KMS-11 (cell line): ENCODE data around the gene ZNF10.

Experiments
- H2AFZ ChIP-seq: fragments of 200-600 bp; sonication (generic); 2 replicates; pipeline ENCODE4 v1.6.1; 2016; ENCODE audit warnings: antibody characterized with exemption, mixed run types, low read depth
- H3K27ac ChIP-seq: fragments of 200-600 bp; sonication (generic); 2 replicates; pipeline ENCODE4 v1.6.1; 2016; ENCODE audit warnings: mild to moderate bottlenecking, mixed run types
- H3K27me3 ChIP-seq: fragments of 200-600 bp; sonication (generic); 2 replicates; pipeline ENCODE4 v1.6.1; 2017; ENCODE audit warnings: mild to moderate bottlenecking, low read depth, mixed run types, moderate library complexity; ENCODE audit not compliant: insufficient read depth
- H3K36me3 ChIP-seq: fragments of 200-600 bp; sonication (generic); 2 replicates; pipeline ENCODE4 v1.6.1; 2017; ENCODE audit warnings: mild to moderate bottlenecking, mixed run types; ENCODE audit not compliant: insufficient read depth
- H3K4me1 ChIP-seq: fragments of 200-600 bp; sonication (generic); 2 replicates; pipeline ENCODE4 v1.6.1; 2016; ENCODE audit warnings: mild to moderate bottlenecking, low read depth, mixed run types; ENCODE audit not compliant: poor library complexity, severe bottlenecking
- H3K4me2 ChIP-seq: fragments of 200-600 bp; sonication (generic); 2 replicates; pipeline ENCODE4 v1.7.0; 2016; ENCODE audit warnings: mild to moderate bottlenecking, mixed run types
- H3K4me3 ChIP-seq: fragments of 200-600 bp; sonication (generic); IDR thresholded peaks from 2 replicates; pipeline ENCODE4 v1.6.1; 2017; ENCODE audit warnings: low read depth, low read length, mixed read lengths; ENCODE audit not compliant: insufficient read depth
- H3K79me2 ChIP-seq: fragments of 200-600 bp; sonication (generic); 2 replicates; pipeline ENCODE4 v1.6.1; 2016; ENCODE audit warnings: low read depth, mixed run types; ENCODE audit not compliant: insufficient read depth
- H3K9ac ChIP-seq: fragments of 200-600 bp; sonication (generic); 2 replicates; pipeline ENCODE4 v1.6.1; 2016; ENCODE audit warnings: mild to moderate bottlenecking, mixed run types
- H4K20me1 ChIP-seq: fragments of 200-600 bp; sonication (generic); 2 replicates; pipeline ENCODE4 v1.6.1; 2016; ENCODE audit warnings: mild to moderate bottlenecking, mixed run types; ENCODE audit not compliant: insufficient read depth
- CTCF ChIP-seq: fragments of 200-600 bp; sonication (generic); conservative IDR thresholded peaks from 2 replicates; pipeline ENCODE4 v1.6.1; 2017; ENCODE audit warnings: low read depth, mild to moderate bottlenecking, antibody characterized with exemption, low read length, moderate library complexity, mixed read lengths

Gene ZNF10

GRCh38 chr12:133124674-133125073, 5.8 kb upstream of the ZNF10 start:
- H3K27me3 ChIP-seq = no peaks in the 10 kb centered on the region
- H3K27ac ChIP-seq = no peak overlapping the region
- H3K4me2 ChIP-seq = no peak overlapping the region
- no peaks in the 10 kb centered on the region for H3K79me2 ChIP-seq
- no peak overlapping the region for H2AFZ ChIP-seq
- no peaks in the 10 kb centered on the region for H3K36me3 ChIP-seq
- H3K4me1 ChIP-seq = no peaks in the 10 kb centered on the region
- no peak overlapping the region for H3K9ac ChIP-seq
- no peaks in the 10 kb centered on the region for H4K20me1 ChIP-seq
- TF ChIP-seq CTCF = no peak
- no peak overlapping the region for H3K4me3 ChIP-seq

GRCh38 chr12:133129368-133130037, 924 bp upstream of the ZNF10 start:
- no peaks in the 10 kb centered on the region for H4K20me1 ChIP-seq
- H3K4me2 ChIP-seq = peak overlapping the region; percentile 25; the same call in 1 of the 2 replicates
- no peak for TF ChIP-seq CTCF
- H3K79me2 ChIP-seq = no peaks in the 10 kb centered on the region
- no peaks in the 10 kb centered on the region for H3K27me3 ChIP-seq
- H3K9ac ChIP-seq = peak overlapping the region; percentile 50; the same call in 1 of the 2 replicates
- H3K36me3 ChIP-seq = no peaks in the 10 kb centered on the region
- peak overlapping the region; percentile 78 for H3K27ac ChIP-seq
- H3K4me3 ChIP-seq = no peak overlapping the region
- peak overlapping the region; percentile 73 for H2AFZ ChIP-seq
- H3K4me1 ChIP-seq = no peaks in the 10 kb centered on the region

GRCh38 chr12:133130808-133131128, 341 bp downstream of the ZNF10 start:
- H4K20me1 ChIP-seq = no peaks in the 10 kb centered on the region
- peak overlapping the region; percentile 78 for H3K27ac ChIP-seq
- peak overlapping the region; percentile 73 for H2AFZ ChIP-seq
- no peaks in the 10 kb centered on the region for H3K27me3 ChIP-seq
- H3K4me3 ChIP-seq = no peak overlapping the region
- no peaks in the 10 kb centered on the region for H3K4me1 ChIP-seq
- peak overlapping the region; percentile 50; the same call in 1 of the 2 replicates for H3K9ac ChIP-seq
- no peaks in the 10 kb centered on the region for H3K79me2 ChIP-seq
- no peak for TF ChIP-seq CTCF
- peak overlapping the region; percentile 56 for H3K4me2 ChIP-seq
- no peaks in the 10 kb centered on the region for H3K36me3 ChIP-seq

- no peaks in the 10 kb centered on the region for H3K4me1 ChIP-seq
- H3K4me2 ChIP-seq = no peak overlapping the region
- H3K4me3 ChIP-seq = no peak overlapping the region
- no peaks in the 10 kb centered on the region for H3K79me2 ChIP-seq
- no peaks in the 10 kb centered on the region for H3K27me3 ChIP-seq
- no peak overlapping the region for H2AFZ ChIP-seq
- no peaks in the 10 kb centered on the region for H3K36me3 ChIP-seq
- H3K27ac ChIP-seq = no peak overlapping the region
- no peaks in the 10 kb centered on the region for H4K20me1 ChIP-seq
- TF ChIP-seq CTCF = no peak
- no peak overlapping the region for H3K9ac ChIP-seq
Measured at GRCh38 chr12:133135747-133136146, 5.3 kb downstream of the ZNF10 start.
